K562 (cell line): ENCODE results near the gene PHACTR2. TPM values are rescaled to one million over a fixed set of nuclear protein-coding genes. Genes with fewer than 3 reads are reported as not detected.
A peak's percentile ranks its signal among the peaks of the same experiment; 100 is the strongest.

Experiments
- ATAC-seq: fragments of 200-7000 bp; cut with Tn5 transposase; 3 replicates; pipeline ENCODE4 v1.9.1; 2020; ENCODE audit warnings: moderate library complexity
- BruUV-seq: library from RNA; stranded (reverse); fragments of 400-500 nt; replicated peaks from 2 replicates; lab custom pipeline; 2021; lab: Mats Ljungman, UMichigan
- CTCF ChIA-PET: fragments of 300-600 bp; formaldehyde crosslinking; extraction: SDS; loops from one replicate; lab custom pipeline; 2021; ENCODE audit warnings: low intra/inter-chr PET ratio; lab: Yijun Ruan, JAX
- POLR2A ChIA-PET: fragments of 300-600, 350-650 bp; sonication (Branson Sonifier 250); formaldehyde crosslinking; extraction: SDS; loops from one replicate; lab custom pipeline; 2021; ENCODE audit warnings: antibody characterized with exemption, inconsistent platforms; lab: Yijun Ruan, JAX
- DNase-seq, 4 experiments: peaks; one replicate each; pipeline versions ENCODE4 v3.0.0 to v3.0.0-alpha.2; 2011 to 2018; ENCODE audit warnings: low spot score in 3 of 4, mixed read lengths in 3 of 4; ENCODE audit errors: extremely low read depth in 1 of 4
- FAIRE-seq: peaks from 2 replicates; lab custom pipeline; 2011; peaks lifted over from hg19 to GRCh38; lab: Jason Lieb, UNC
- H2AFZ ChIP-seq: 2 replicates; pipeline ENCODE4 v1.6.0; 2011; ENCODE audit warnings: low read depth, low read length, control low read depth, inconsistent platforms
- H3K27ac ChIP-seq: fragments of 200-600 bp; 3 replicates; pipeline ENCODE4 v1.8.0; 2011; ENCODE audit warnings: low read depth, mild to moderate bottlenecking, control low read depth, inconsistent platforms, low read length, moderate library complexity, mixed read lengths; ENCODE audit errors: extremely low read depth
- H3K27me3 ChIP-seq, 2 experiments: fragments of 300-600 bp in 1 of 2; 2 replicates in 1 of 2; 3 replicates in 1 of 2; pipeline versions ENCODE4 v1.6.0 to v1.8.0; 2011; ENCODE audit warnings: inconsistent platforms in 2 of 2, low read length in 2 of 2, mild to moderate bottlenecking in 1 of 2, mixed read lengths in 1 of 2, moderate library complexity in 1 of 2; ENCODE audit not compliant: control insufficient read depth in 2 of 2, insufficient read depth in 2 of 2
- H3K36me3 ChIP-seq: fragments of 300-600 bp; 3 replicates; pipeline ENCODE4 v1.8.0; 2011; ENCODE audit warnings: mild to moderate bottlenecking, low read length, inconsistent platforms; ENCODE audit not compliant: control insufficient read depth, insufficient read depth
- H3K4me1 ChIP-seq, 2 experiments: fragments of 200-600 bp in 1 of 2; replicated peaks in 1 of 2; 2 replicates in 1 of 2; 3 replicates in 1 of 2; pipeline versions ENCODE4 v1.5.1 to v1.8.0; 2011; ENCODE audit warnings: inconsistent platforms in 2 of 2, low read length in 2 of 2, mild to moderate bottlenecking in 1 of 2, mixed read lengths in 1 of 2, moderate library complexity in 1 of 2; ENCODE audit not compliant: control insufficient read depth in 2 of 2, insufficient read depth in 2 of 2
- H3K4me2 ChIP-seq: 2 replicates; pipeline ENCODE4 v1.6.1; 2011; ENCODE audit warnings: low read length, control low read depth, inconsistent platforms, mixed read lengths; ENCODE audit not compliant: insufficient read depth
- H3K4me3 ChIP-seq: fragments of 200-600 bp; sonication (generic), shearing (Covaris generic); 2 replicates; pipeline ENCODE4 v1.5.1; 2016; ENCODE audit warnings: control low read depth, inconsistent platforms
- H3K79me2 ChIP-seq: fragments of 200-600 bp; 3 replicates; pipeline ENCODE4 v1.8.0; 2011; ENCODE audit warnings: low read length, inconsistent platforms; ENCODE audit not compliant: control insufficient read depth, insufficient read depth
- H3K9ac ChIP-seq, 2 experiments: 2 replicates each; pipeline versions ENCODE4 v1.6.0 to v1.6.1; 2011; ENCODE audit warnings: low read depth in 2 of 2, low read length in 2 of 2, control low read depth in 1 of 2, inconsistent platforms in 1 of 2, mild to moderate bottlenecking in 1 of 2, mixed read lengths in 1 of 2; ENCODE audit not compliant: insufficient read depth in 1 of 2
- H3K9me1 ChIP-seq: one replicate; pipeline ENCODE4 v1.6.0; 2011; ENCODE audit warnings: inconsistent platforms, mild to moderate bottlenecking, low read length, moderate library complexity; ENCODE audit not compliant: control insufficient read depth, insufficient read depth
- H3K9me3 ChIP-seq: replicated peaks from 2 replicates; pipeline ENCODE4 v1.5.1; 2011; ENCODE audit warnings: low read depth, low read length, inconsistent platforms; ENCODE audit not compliant: control insufficient read depth, insufficient read depth
- H4K20me1 ChIP-seq: replicated peaks from 2 replicates; pipeline ENCODE4 v1.6.1; 2011; ENCODE audit warnings: low read length, inconsistent platforms, mixed read lengths; ENCODE audit not compliant: control insufficient read depth, insufficient read depth
- C11orf30 ChIP-seq: fragments of 450-650 bp; IDR thresholded peaks from 2 replicates; pipeline ENCODE4 v1.6.1; 2016; ENCODE audit warnings: low read depth, mild to moderate bottlenecking
- CREB5 ChIP-seq: fragments of 250-450 bp; sonication (Bioruptor Pico); IDR thresholded peaks from 2 replicates; pipeline ENCODE4 v1.5.0; 2020; ENCODE audit warnings: mild to moderate bottlenecking
- FOXK1 ChIP-seq: sonication (generic); formaldehyde crosslinking; IDR thresholded peaks from 2 replicates; pipeline ENCODE4 v1.8.0; 2022; ENCODE audit warnings: missing genetic modification reagents, mild to moderate bottlenecking, borderline replicate concordance
- HNRNPK ChIP-seq: fragments of 200-400 bp; formaldehyde crosslinking; IDR thresholded peaks from one replicate; pipeline ENCODE4 v1.6.1; 2018; ENCODE audit warnings: mild to moderate bottlenecking, low read depth, low read length; ENCODE audit not compliant: poor library complexity, severe bottlenecking
- MEF2A ChIP-seq: IDR thresholded peaks from 2 replicates; pipeline ENCODE4 v1.6.1; 2011; ENCODE audit warnings: low read depth, mild to moderate bottlenecking, low read length, moderate library complexity; ENCODE audit not compliant: control insufficient read depth
- NFE2L1 ChIP-seq: fragments of 450-650 bp; IDR thresholded peaks from 2 replicates; pipeline ENCODE4 v1.6.1; 2016; ENCODE audit warnings: missing genetic modification characterization, low read depth, mild to moderate bottlenecking, missing compliant biosample characterization, moderate library complexity, borderline replicate concordance
- PKNOX1 ChIP-seq: fragments of 450-650 bp; IDR thresholded peaks from 2 replicates; pipeline ENCODE4 v1.6.1; 2016
- SLC30A9 ChIP-seq: fragments of 250-450 bp; sonication (Bioruptor Pico); IDR thresholded peaks from 2 replicates; pipeline ENCODE4 v1.8.0; 2022; ENCODE audit warnings: mild to moderate bottlenecking, moderate library complexity
- SMAD2 ChIP-seq: fragments of 150-350 bp; IDR thresholded peaks from 2 replicates; pipeline ENCODE4 v1.6.1; 2014; ENCODE audit warnings: low read depth, mild to moderate bottlenecking, low read length
- SRF ChIP-seq, 2 experiments: fragments of 250-450, 450-650 bp in 1 of 2; sonication (Bioruptor Pico) in 1 of 2; sonication (generic) in 1 of 2; formaldehyde crosslinking; IDR thresholded peaks; 2 replicates each; pipeline versions ENCODE4 v1.5.0 to v1.5.1; 2020 to 2022; ENCODE audit warnings: mild to moderate bottlenecking in 1 of 2, missing genetic modification reagents in 1 of 2
- SRSF7 ChIP-seq: fragments of 200-400 bp; formaldehyde crosslinking; optimal IDR thresholded peaks from 2 replicates; pipeline ENCODE3; 2017; ENCODE audit warnings: mild to moderate bottlenecking, low read depth, low read length
- TFE3 ChIP-seq: fragments of 450-650 bp; formaldehyde crosslinking; IDR thresholded peaks from 2 replicates; pipeline ENCODE4 v1.4.0; 2020; ENCODE audit warnings: mild to moderate bottlenecking, mixed read lengths
- ZC3H4 ChIP-seq: sonication (generic); formaldehyde crosslinking; IDR thresholded peaks from 2 replicates; pipeline ENCODE4 v1.9.0; 2021; ENCODE audit warnings: missing genetic modification reagents, borderline replicate concordance
- ZNF282 ChIP-seq: sonication (generic); formaldehyde crosslinking; IDR thresholded peaks from 2 replicates; pipeline ENCODE4 v1.8.1; 2023; ENCODE audit warnings: missing genetic modification reagents
- ZNF655 ChIP-seq: fragments of 250-450 bp; sonication (Bioruptor Pico); IDR thresholded peaks from 2 replicates; pipeline ENCODE4 v1.5.0; 2021
- WGBS: fragments of 100-300 bp; shearing (Covaris generic); methylation state at CpG from one replicate; pipeline ENCODE4 v1.1.6; 2016; ENCODE audit warnings: low coverage, mixed read lengths; ENCODE audit not compliant: insufficient coverage; ENCODE audit errors: missing lambda C conversion rate; 5-methylcytosine and 5-hydroxymethylcytosine counted together
- in situ Hi-C: fragments of 300-500 bp; cut with MboI; formaldehyde crosslinking; loops from 4 replicates; pipeline ENCODE4 v1.15.0; 2018; ENCODE audit warnings: inconsistent platforms, mixed read lengths
- intact Hi-C: fragments of 100-400 bp; cut with micrococcal nuclease; formaldehyde crosslinking; loops from 2 replicates; pipeline ENCODE4 v1.14.2; 2022
- polyA plus RNA-seq, 8 experiments: library from polyadenylated mRNA; depleted of rRNA in 4 of 8; stranded (reverse) in 5 of 8; unstranded in 3 of 8; fragments of >200 nt; fragmentation: Nextera tagmentation in 2 of 8; fragmentation: Illumina TruSeq in 1 of 8; extraction: Ambion mirVana in 2 of 8; extraction: Trizol in 1 of 8; gene quantifications; 2 replicates each; pipeline versions ENCODE4 v1.2.1 to v1.2.3, GENCODE V29; 2011 to 2014; ENCODE audit warnings: inconsistent platforms in 1 of 8, missing spikeins in 1 of 8
- total RNA-seq, 7 experiments: library from RNA; depleted of rRNA in 6 of 7; stranded (reverse); fragments of >200 nt in 6 of 7; fragmentation: Illumina TruSeq in 2 of 7; extraction: Trizol in 2 of 7; gene quantifications; 2 replicates each; pipeline versions ENCODE4 v1.2.1 to v1.2.3, GENCODE V29; 2011 to 2021; ENCODE audit warnings: low replicate concordance in 1 of 7

Gene PHACTR2
- total and polyA plus RNA-seq, 9 of the 15 experiments (the other 6 are each of a cell fraction or from before 2014, with no cell fraction given): 5.3 to 52.5 (median 22.9) TPM

- H2AFZ ChIP-seq: peak overlapping the region; percentile 20; the same call in 1 of the 2 replicates
- H3K9me1 ChIP-seq: no peaks in the 10 kb centered on the region
- peaks cover 0 to 27% of the 10 kb centered on the region in 2 experiments; a peak in 3 of 5 replicates for H3K4me1 ChIP-seq
- no peaks in the 10 kb centered on the region for H4K20me1 ChIP-seq
- BruUV-seq: no TSS peak
- POLR2A ChIA-PET: interaction anchor here (1.3 kb wide), 1 partner anchor 13 kb away, joined by 4 read pairs; no protein-coding TSS in a partner anchor
- peak overlapping the region; percentile 47; the same call in 1 of the 3 replicates for H3K27ac ChIP-seq
- CTCF ChIA-PET: no interaction called here
- in situ Hi-C loops (no loop called here), intact Hi-C loops (no loop called here)
- H3K36me3 ChIP-seq: no peaks in the 10 kb centered on the region
- no peaks in the 10 kb centered on the region for H3K79me2 ChIP-seq
- H3K4me2 ChIP-seq: no peak overlapping the region
- no peaks in the 10 kb centered on the region for H3K9me3 ChIP-seq
- no peak overlapping the region for H3K9ac ChIP-seq
- DNase-seq (no peak), ATAC-seq (no peak), FAIRE-seq (no peak)
- H3K27me3 ChIP-seq: no peaks in the 10 kb centered on the region
- H3K4me3 ChIP-seq: no peak overlapping the region
- 100% methylated on average over 1 of the region's 1 CpG for WGBS
- peak; percentile 20; the same call in 1 of the 2 replicates for TF ChIP-seq NFE2L1 (tag)
- TF ChIP-seq SRSF7: no peak
- no peak for TF ChIP-seq ZNF282 (CRISPR knock-in tag)
- no peak for TF ChIP-seq ZC3H4 (CRISPR knock-in tag)
- no peak for TF ChIP-seq SLC30A9 (CRISPR knock-in tag)
- no peak for TF ChIP-seq FOXK1 (CRISPR knock-in tag)
- TF ChIP-seq ZNF655: no peak
- TF ChIP-seq MEF2A: no peak
- no peak for TF ChIP-seq HNRNPK
- TF ChIP-seq TFE3 (CRISPR knock-in tag): no peak
- peak; percentile 53; the same call in 1 of the 2 replicates for TF ChIP-seq C11orf30
- no peak for TF ChIP-seq CREB5 (CRISPR knock-in tag)
- no peak for TF ChIP-seq PKNOX1
- TF ChIP-seq SMAD2: no peak
- no peak for TF ChIP-seq SRF (CRISPR knock-in tag; IDR thresholded peaks at IDR 0.05)
These were observed 54.8 kb downstream of the PHACTR2 start for GRCh38 chr6:143732536-143732935.
